Measurements from ENCODE around the gene ACP2. TPM values are rescaled to one million over a fixed set of nuclear protein-coding genes. Genes with fewer than 3 reads are reported as not detected.
"Not testable (repeated sequence)": the region's sequence is repeated elsewhere in the genome, so short reads cannot be mapped to it uniquely, and the experiment has no call there.

ACP2 gene
- total RNA-seq, 1 donor from 2014 or later = 77.3 TPM

GRCh38 chr11:47207459-47207858, 41.2 kb downstream of the ACP2 start:
- DNase-seq (ENCODE audit: low spot score) = no peak

GRCh38 chr11:47206577-47206976, 42.0 kb downstream of the ACP2 start:
- DNase-seq (ENCODE audit: low spot score) = not testable (repeated sequence)

- DNase-seq (ENCODE audit: low spot score) = peak; percentile 89
Measured at GRCh38 chr11:47204637-47204989, 44.0 kb downstream of the ACP2 start.

- DNase-seq (ENCODE audit: low spot score) = peak; percentile 82
Measured at GRCh38 chr11:47202576-47202975, 46.0 kb downstream of the ACP2 start.

GRCh38 chr11:47201015-47201414, 47.6 kb downstream of the ACP2 start:
- no peak for DNase-seq (ENCODE audit: low spot score)

- DNase-seq (ENCODE audit: low spot score) = not testable (repeated sequence)
Measured at GRCh38 chr11:47198161-47198560, 50.5 kb downstream of the ACP2 start.

- no peak for DNase-seq (ENCODE audit: low spot score)
Measured at GRCh38 chr11:47192111-47192510, 56.5 kb downstream of the ACP2 start.

GRCh38 chr11:47191137-47191536, 57.5 kb downstream of the ACP2 start:
- not testable (repeated sequence) for DNase-seq (ENCODE audit: low spot score)

Other genes with a start within 250 kb of the ACP2 start
- gene ARFGAP2, start 71.9 kb downstream of the ACP2 start, total RNA-seq (ENCODE audit: insufficient read depth, low replicate concordance) = 72.5 TPM
- gene PACSIN3, start 62.4 kb downstream of the ACP2 start, total RNA-seq (ENCODE audit: insufficient read depth, low replicate concordance) = 23.4 TPM
- gene DDB2, start 33.8 kb downstream of the ACP2 start, total RNA-seq (ENCODE audit: insufficient read depth, low replicate concordance) = 20.7 TPM
- 18.5 TPM for gene NR1H3, start 9.2 kb upstream of the ACP2 start, total RNA-seq (ENCODE audit: insufficient read depth, low replicate concordance)
- 25.3 TPM for gene MADD, start 21.3 kb upstream of the ACP2 start, total RNA-seq (ENCODE audit: insufficient read depth, low replicate concordance)
- 1.2 TPM for gene MYBPC3, start 103.9 kb upstream of the ACP2 start, total RNA-seq (ENCODE audit: insufficient read depth, low replicate concordance)
- gene SPI1, start 129.7 kb upstream of the ACP2 start, total RNA-seq (ENCODE audit: insufficient read depth, low replicate concordance) = 8.2 TPM
- gene SLC39A13, start 159.8 kb upstream of the ACP2 start, total RNA-seq (ENCODE audit: insufficient read depth, low replicate concordance) = 74.6 TPM
- gene PSMC3, start 177.6 kb upstream of the ACP2 start, total RNA-seq (ENCODE audit: insufficient read depth, low replicate concordance) = 79.9 TPM
- 0.96 TPM for gene RAPSN, start 200.3 kb upstream of the ACP2 start, total RNA-seq (ENCODE audit: insufficient read depth, low replicate concordance)